IPS-11a (cell line): ENCODE measurements around the gene HCAR1.
"Not testable (repeated sequence)": the region's sequence is repeated elsewhere in the genome, so short reads cannot be mapped to it uniquely, and the experiment has no call there.

Experiments used
- H3K4me3 ChIP-seq: one replicate; pipeline ENCODE4 v1.5.1; 2013; ENCODE audit warnings: low read depth, low read length, control low read depth

Gene HCAR1

GRCh38 chr12:122721057-122721545 lies 9.5 kb downstream of the HCAR1 start:
- no peak overlapping the region for H3K4me3 ChIP-seq

GRCh38 chr12:122716658-122717057 lies 14.0 kb downstream of the HCAR1 start, which contains the start of gene HCAR3:
Gene HCAR3 (minus strand): TSS chr12:122716811. CDS start chr12:122716737, 74 bp downstream.
- H3K4me3 ChIP-seq, result not testable (repeated sequence)

- not testable (repeated sequence) for H3K4me3 ChIP-seq
These were observed 15.4 kb downstream of the HCAR1 start for GRCh38 chr12:122715211-122715610.

- not testable (repeated sequence) for H3K4me3 ChIP-seq
These were observed 17.0 kb downstream of the HCAR1 start for GRCh38 chr12:122713491-122714188.

- not testable (repeated sequence) for H3K4me3 ChIP-seq
These were observed 19.4 kb downstream of the HCAR1 start for GRCh38 chr12:122711266-122711665.

- not testable (repeated sequence) for H3K4me3 ChIP-seq
These were observed 20.3 kb downstream of the HCAR1 start for GRCh38 chr12:122710341-122710740.

GRCh38 chr12:122709287-122709686 lies 21.4 kb downstream of the HCAR1 start:
- H3K4me3 ChIP-seq, result not testable (repeated sequence)

GRCh38 chr12:122703841-122704240 lies 26.8 kb downstream of the HCAR1 start:
- H3K4me3 ChIP-seq, result not testable (repeated sequence)

GRCh38 chr12:122702890-122703611 lies 27.6 kb downstream of the HCAR1 start, which contains the start of gene HCAR2:
Gene HCAR2 (minus strand): TSS chr12:122703357. CDS start chr12:122703283, 74 bp downstream.
- not testable (repeated sequence) for H3K4me3 ChIP-seq

- not testable (repeated sequence) for H3K4me3 ChIP-seq
These were observed 29.2 kb downstream of the HCAR1 start for GRCh38 chr12:122701481-122701880.

GRCh38 chr12:122700038-122700710 lies 30.5 kb downstream of the HCAR1 start:
- not testable (repeated sequence) for H3K4me3 ChIP-seq

- H3K4me3 ChIP-seq, result not testable (repeated sequence)
These were observed 33.7 kb downstream of the HCAR1 start for GRCh38 chr12:122696922-122697321.

GRCh38 chr12:122691566-122691965 lies 39.1 kb downstream of the HCAR1 start:
- no peak overlapping the region for H3K4me3 ChIP-seq

GRCh38 chr12:122688291-122688690 lies 42.4 kb downstream of the HCAR1 start:
- no peak overlapping the region for H3K4me3 ChIP-seq

GRCh38 chr12:122687086-122687485 lies 43.6 kb downstream of the HCAR1 start:
- no peak overlapping the region for H3K4me3 ChIP-seq

GRCh38 chr12:122686538-122686937 lies 44.1 kb downstream of the HCAR1 start:
- H3K4me3 ChIP-seq, result no peak overlapping the region

GRCh38 chr12:122684297-122684813 lies 46.3 kb downstream of the HCAR1 start:
- H3K4me3 ChIP-seq, result no peak overlapping the region

GRCh38 chr12:122681814-122682213 lies 48.8 kb downstream of the HCAR1 start:
- H3K4me3 ChIP-seq, result no peak overlapping the region

GRCh38 chr12:122680989-122681388 lies 49.7 kb downstream of the HCAR1 start:
- not testable (repeated sequence) for H3K4me3 ChIP-seq

- not testable (repeated sequence) for H3K4me3 ChIP-seq
These were observed 53.9 kb downstream of the HCAR1 start for GRCh38 chr12:122676781-122677180.
